ENCODE data around the gene TMEM119. TPM values are rescaled to one million over a fixed set of nuclear protein-coding genes. Genes with fewer than 3 reads are reported as not detected.

The TMEM119 gene
- 231 TPM for polyA plus RNA-seq (2013, experiment 1 of 2; ENCODE audit: insufficient read length)
- polyA plus RNA-seq (2013, experiment 2 of 2; ENCODE audit: insufficient read length): 235 TPM

GRCh38 chr12:108597559-108598471 is at the start of gene TMEM119:
TSS of gene TMEM119 (minus strand) at chr12:108598084. CDS start at chr12:108592383, 5,701 bp downstream.
- peak; percentile 90 for DNase-seq

DNA sequence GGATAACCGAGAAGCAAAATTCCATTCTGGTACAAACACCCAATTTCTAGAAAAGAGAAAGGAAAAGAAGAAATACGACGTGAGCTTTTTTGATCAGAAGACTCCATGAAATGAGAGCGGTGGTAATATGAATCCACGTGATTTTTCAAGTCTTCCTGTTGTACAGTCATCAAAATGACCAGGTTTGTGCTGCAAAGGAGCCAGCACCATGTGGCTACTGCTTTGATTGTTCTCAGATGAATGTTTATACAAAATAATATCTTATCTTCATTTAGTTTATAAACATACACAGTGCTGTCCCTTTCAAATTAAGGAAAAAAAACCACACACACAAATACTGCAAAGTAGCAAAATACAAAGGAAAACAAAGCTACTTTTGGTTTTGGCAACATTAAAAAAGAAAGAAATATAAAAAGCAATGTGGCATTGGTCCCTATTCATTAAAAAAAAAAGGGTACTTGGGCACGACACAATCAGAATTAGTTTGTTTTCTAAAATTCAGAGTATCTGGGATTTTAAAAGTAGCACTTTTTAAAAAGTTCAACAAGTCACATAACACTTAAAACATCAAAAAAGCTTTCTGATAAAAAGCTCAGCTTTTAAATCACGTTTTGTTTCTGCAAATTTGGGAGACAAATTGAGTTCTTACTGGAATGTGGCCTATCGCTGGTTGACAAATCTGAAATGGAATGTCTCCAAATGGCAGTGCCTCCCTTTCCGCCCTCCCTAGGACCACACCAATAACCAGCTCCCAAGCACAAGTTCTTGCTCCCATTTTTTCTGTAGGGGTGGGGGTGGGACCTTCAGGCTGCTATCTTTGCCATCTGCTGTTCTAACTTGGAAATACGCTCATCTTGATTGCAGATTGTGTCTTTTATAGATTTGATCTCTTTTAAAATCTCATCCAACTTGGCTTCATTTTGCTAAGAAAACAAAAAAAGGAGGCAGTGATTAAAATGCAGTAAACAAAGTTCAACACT is 49.0 kb upstream of the TMEM119 start:
- no peak for DNase-seq

DNA sequence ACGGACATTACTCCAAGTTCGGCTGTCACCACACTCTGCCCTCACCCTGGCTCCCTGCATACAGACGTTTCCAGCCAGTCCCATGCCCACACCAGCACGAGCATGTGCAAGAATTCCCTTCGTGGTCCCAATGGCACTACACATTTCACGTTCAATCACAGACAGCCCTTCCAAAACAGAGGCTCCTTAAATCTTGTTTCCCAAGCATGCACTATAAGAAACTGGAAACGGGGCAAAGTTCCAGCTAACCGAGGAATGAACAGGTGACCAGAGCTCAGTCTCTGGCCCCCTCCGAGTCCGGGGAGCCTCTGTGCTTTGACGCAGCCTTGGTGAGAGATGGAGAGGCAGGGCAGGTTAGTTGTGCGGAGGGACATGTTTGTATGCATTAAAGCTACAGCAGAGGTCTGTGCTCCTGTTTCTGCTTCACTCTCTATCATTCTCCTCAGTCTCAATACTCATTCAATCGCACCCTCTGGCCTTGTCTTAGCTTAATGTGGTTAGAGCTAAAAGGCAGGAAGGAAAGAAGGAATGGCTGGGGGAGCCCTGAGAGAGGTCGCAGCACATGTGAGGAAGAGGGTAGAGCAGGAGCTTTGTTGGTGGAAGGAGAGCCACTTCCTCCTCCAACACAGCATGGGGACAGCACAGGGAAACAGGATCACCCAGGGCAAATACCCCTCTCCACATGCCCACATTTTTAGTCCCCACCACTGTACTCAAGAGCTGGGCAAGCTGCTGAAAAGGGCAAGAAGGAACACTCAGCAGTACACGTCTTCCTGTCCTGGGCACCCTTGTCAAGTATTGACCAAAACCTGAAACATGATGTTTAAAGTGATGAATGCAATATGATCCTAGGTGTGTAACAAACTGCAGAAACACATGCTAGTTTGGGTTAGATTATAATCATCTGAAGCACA is 48.1 kb upstream of the TMEM119 start:
- no peak for DNase-seq

GRCh38 chr12:108644811-108645120 is 46.9 kb upstream of the TMEM119 start:
- no peak for DNase-seq

DNA sequence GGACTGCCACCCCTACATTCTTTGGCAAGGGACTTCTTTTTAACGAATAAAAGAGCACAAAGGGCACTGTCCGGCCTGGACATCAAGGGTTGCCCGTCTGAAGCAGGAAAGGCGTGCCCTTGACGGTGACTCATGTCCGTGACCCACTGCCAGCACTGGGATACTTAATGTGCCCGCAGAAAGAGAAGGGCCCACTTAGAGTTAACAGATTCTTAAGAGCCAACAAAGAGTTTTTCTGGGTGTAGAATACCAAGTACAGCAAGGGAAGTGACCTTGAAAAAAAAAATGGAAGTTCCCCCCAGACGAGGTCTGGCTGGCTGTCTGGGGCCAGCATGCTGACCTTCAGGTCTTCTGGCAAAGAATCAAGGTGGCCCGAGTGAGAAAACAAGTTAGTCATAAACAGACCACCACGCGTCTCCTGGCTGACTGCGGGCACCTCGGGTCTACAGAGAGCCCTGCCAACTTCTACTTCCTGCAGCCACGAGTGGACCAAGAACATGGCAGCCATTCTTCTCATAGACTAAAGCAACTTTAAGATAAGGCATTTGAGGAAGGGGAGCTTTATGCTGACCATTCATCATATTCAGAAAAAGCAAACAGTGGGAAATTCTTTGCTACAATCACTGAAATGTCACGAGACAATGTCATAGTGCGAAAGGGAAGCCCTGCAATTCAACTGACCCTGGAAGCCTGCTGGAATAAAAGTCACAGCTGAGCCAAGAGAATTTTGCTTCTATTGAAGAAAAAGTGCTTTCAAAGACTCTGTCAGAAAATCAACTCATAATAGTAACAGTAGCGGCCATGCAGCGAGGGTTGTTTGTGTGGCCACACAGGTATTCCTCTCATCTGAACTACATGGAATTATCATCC is 46.3 kb upstream of the TMEM119 start:
- no peak for DNase-seq

DNA sequence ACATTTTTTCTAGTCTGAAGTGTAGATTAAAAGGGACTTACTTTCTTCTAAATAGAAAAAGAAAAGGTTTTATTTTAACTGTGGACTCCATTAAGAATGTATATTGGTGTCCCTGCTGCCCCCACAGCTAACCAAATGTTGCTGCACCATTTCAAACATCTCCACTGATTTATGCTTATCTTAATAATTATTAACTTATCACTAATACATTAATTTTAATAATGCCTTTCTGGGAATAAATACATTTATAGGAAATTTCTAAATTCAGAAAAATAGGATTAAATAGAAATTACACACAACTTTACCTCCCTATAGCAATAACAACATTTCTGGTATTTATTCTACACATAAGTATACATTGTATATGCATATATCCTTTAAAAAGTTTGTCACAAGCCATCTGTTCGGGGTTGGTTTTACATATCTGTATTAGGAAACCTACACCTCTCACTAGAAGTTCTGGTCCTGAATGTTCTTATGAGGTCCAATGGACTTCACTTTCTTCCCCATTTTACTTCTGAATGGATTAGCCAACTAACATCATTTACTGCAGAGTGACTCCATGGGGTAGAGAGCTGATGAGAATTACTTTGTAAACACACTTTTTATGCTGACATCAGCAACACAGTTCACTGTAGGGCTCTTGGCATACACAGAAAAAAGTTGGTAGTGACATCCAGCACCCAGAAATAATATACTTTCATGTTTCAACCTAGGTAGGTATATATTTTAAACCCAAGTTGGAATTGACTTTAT is 45.2 kb upstream of the TMEM119 start:
- DNase-seq: no peak

DNA sequence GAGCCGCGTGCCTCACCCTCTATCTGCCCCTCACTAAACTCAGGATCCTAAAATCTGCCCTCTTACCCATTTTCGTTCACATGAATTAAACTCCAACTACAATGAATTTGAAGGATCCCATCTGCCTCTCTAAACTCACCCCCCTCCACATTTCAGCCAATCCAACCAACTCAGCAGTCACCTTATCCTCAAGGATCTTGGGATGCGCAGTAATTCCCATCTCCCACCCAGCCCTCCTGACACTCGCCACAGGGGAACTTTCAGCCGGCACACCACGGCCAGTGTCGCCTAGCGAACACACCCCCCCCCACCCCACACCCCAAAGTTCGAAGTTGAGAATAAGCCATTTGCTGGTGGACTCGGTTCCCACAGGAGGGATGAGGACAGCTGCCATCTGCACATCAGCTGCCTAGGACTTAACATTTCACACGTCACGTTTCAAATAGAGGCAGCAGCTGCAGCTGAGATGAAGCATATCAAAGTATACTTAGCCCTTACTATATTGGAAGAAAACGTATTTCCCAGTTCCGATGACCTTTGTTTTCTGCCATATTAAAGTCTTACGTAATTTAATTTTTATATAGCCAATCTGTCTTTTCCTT is 44.5 kb upstream of the TMEM119 start:
- no peak for DNase-seq

DNA sequence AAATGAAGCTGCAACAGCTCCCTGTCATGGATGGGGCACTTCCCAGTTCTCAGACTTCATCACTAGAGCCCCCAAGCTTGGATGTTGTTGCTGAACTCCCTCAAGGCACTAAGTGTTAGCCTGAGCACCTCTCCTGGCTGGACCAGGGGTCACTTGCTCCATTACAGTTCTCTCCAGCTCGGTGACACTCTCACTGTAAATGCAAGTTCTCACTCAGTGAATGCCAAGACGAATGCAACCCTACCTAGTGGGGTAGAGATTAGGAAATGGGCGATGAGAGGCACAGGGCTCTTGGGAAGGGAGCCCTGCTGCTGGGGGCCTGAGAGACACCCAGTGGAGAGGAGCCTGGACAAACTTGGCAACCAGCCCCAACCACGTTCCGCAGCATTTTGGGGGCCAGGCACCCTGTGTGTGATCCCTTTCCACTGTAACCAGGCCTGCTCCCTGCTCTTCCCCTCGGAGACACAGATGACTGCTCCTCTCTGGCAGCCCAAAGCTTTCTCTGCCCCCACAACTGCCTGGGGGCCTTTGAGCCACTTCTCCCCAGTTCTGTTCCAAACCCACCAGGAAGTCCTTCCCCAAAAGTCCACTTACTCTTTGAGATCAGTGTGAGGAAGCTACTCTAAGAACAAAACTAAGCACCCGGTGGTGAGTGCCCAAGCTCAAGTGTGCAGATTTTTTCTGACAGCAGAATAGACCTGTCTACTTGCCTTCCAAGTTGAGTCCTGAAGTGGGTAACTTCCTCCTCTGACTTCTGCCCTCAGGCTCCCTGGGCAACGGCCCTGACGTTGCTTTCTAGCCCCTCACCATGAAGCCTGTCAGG is 43.8 kb upstream of the TMEM119 start:
- no peak for DNase-seq

GRCh38 chr12:108640802-108641445 is 43.0 kb upstream of the TMEM119 start:
- DNase-seq: peak; percentile 47

- DNase-seq: no peak
Measured at GRCh38 chr12:108638997-108639822, 41.3 kb upstream of the TMEM119 start.

DNA sequence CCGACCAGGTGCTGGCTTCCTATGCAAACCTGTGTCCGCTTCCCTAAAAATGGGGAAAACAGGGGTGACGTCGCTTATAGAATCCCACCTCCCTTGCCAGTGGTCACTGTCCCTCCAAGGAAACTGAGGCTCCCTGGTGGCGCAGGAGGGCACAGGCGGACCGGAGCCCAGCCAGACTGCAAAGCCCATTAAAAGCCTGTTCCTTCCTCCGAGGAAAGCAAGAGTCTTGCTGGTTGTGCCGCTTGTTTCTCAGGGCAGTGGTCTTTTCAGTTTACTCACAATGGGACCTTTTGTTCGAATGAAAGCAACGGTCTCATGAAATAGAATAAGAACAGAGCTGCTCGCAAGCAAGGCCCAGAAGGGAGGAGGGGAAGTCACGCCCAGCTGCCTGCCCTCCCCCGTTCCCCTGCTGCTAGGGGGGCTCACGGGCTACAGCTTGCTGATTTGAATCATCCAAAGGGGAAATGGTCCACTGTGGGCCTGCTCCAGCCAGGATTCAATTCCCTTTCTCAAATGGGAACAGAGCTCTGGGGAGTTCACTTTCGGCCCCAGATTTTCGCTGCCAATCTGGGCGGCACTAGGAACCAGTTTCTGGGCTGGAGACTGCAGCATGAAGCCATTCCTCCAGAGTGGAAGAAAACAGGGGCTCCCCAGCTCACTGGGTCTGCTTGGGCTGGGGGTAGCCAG is 40.4 kb upstream of the TMEM119 start:
- DNase-seq: peak; percentile 44

- no peak for DNase-seq
Measured at GRCh38 chr12:108637222-108637971, 39.5 kb upstream of the TMEM119 start.

- DNase-seq: no peak
Measured at GRCh38 chr12:108635997-108636808, 38.3 kb upstream of the TMEM119 start.

DNA sequence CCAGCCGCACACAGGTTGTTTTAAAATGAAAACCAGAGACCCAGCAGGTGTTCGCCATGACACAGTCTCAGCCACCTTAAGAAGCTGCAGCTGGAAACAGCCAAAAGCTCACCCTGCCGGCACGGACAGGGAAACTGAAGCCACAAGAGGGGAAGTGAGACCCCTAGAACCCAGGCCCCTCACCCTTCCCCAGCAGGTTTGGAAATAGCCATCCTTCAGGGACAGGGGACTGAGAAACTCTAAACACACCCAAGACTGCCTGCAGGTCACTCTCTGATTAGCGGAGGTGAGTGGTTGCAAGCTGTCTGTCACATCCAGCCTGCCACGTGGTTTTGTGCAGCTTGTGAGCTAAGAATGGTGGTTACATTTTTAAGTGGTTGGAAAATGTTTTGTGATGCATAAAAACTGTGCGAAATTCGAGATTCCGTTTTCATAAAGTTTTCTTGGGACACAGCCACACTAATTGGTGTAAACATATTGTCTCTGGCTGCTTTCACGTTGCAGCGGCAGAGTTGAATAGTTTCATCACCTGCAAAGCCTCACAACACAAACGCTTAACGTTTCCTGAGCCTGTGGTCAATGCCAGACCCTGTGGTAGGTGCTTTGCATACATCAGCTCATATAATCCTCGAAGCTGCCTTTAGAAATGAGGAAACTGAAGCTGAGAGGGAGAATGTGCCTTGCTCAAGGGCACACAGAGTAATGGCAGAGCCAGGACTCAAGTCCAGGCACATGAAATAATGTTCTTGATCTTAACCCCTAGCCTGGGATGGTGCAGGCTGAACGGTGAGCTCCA is 37.5 kb upstream of the TMEM119 start:
- DNase-seq: no peak
